ENCODE results near the gene PLEKHA1. TPM values are rescaled to one million over a fixed set of nuclear protein-coding genes. Genes with fewer than 3 reads are reported as not detected.

Gene PLEKHA1
- total RNA-seq, 2 donors from 2014 or later: 24.2 to 35.2 TPM

GRCh38 chr10:122465401-122466040, 91.0 kb downstream of the PLEKHA1 start:
- Histone ChIP-seq H3K4me1 (replicated peaks) (peaks cover 7% of the 10 kb centered on the region), H3K9me3 (no peaks in the 10 kb centered on the region), H3K36me3 (no peaks in the 10 kb centered on the region), H3K27me3 (replicated peaks; ENCODE audit: insufficient read depth) (no peaks in the 10 kb centered on the region), H3K27ac (no peak overlapping the region), H3K4me3 (no peak overlapping the region)
- WGBS: 95% methylated on average over 6 of the region's 6 CpGs
- no peak for DNase-seq (ENCODE audit: low spot score)
- TF ChIP-seq CTCF (IDR thresholded peaks at IDR 0.05) (no peak), POLR2A (IDR thresholded peaks at IDR 0.05) (no peak), POLR2AphosphoS5 (IDR thresholded peaks at IDR 0.05) (no peak)
- intact Hi-C loops (cut with DNase I): loop anchor here (10.0 kb wide), 1 partner anchor 99 kb away; the partner anchor contains the start of gene DMBT1

GRCh38 chr10:122466951-122467381, 92.5 kb downstream of the PLEKHA1 start:
- Histone ChIP-seq H3K27ac (no peak overlapping the region), H3K27me3 (replicated peaks; ENCODE audit: insufficient read depth) (no peaks in the 10 kb centered on the region), H3K4me1 (replicated peaks) (peaks cover 7% of the 10 kb centered on the region), H3K36me3 (no peaks in the 10 kb centered on the region), H3K4me3 (no peak overlapping the region), H3K9me3 (no peaks in the 10 kb centered on the region)
- DNase-seq (ENCODE audit: low spot score): no peak
- TF ChIP-seq POLR2A (IDR thresholded peaks at IDR 0.05) (no peak), CTCF (IDR thresholded peaks at IDR 0.05) (no peak), POLR2AphosphoS5 (IDR thresholded peaks at IDR 0.05) (no peak)
- 84% methylated on average over 8 of the region's 8 CpGs for WGBS
- intact Hi-C loops (cut with DNase I): loop anchor here (10.0 kb wide), 1 partner anchor 98 kb away; the partner anchor contains the start of gene DMBT1

GRCh38 chr10:122467701-122468100, 93.2 kb downstream of the PLEKHA1 start:
- TF ChIP-seq POLR2A (IDR thresholded peaks at IDR 0.05) (no peak), POLR2AphosphoS5 (IDR thresholded peaks at IDR 0.05) (no peak), CTCF (IDR thresholded peaks at IDR 0.05) (no peak)
- intact Hi-C loops (cut with DNase I): loop anchor here (10.0 kb wide), 1 partner anchor 97 kb away; the partner anchor contains the start of gene DMBT1
- no peak overlapping the region for H3K4me3 ChIP-seq
- peaks cover 7% of the 10 kb centered on the region for H3K4me1 ChIP-seq (replicated peaks)
- H3K9me3 ChIP-seq: no peaks in the 10 kb centered on the region
- no peaks in the 10 kb centered on the region for H3K27me3 ChIP-seq (replicated peaks; ENCODE audit: insufficient read depth)
- WGBS: 97% methylated on average over 6 of the region's 6 CpGs
- no peak for DNase-seq (ENCODE audit: low spot score)
- no peaks in the 10 kb centered on the region for H3K36me3 ChIP-seq
- no peak overlapping the region for H3K27ac ChIP-seq

GRCh38 chr10:122468307-122468925, 93.9 kb downstream of the PLEKHA1 start:
- H3K4me3 ChIP-seq: no peak overlapping the region
- peaks cover 1% of the 10 kb centered on the region for H3K4me1 ChIP-seq (replicated peaks)
- intact Hi-C loops (cut with DNase I): loop anchor here (10.0 kb wide), 1 partner anchor 96 kb away; the partner anchor contains the start of gene DMBT1
- H3K27ac ChIP-seq: no peak overlapping the region
- no peaks in the 10 kb centered on the region for H3K27me3 ChIP-seq (replicated peaks; ENCODE audit: insufficient read depth)
- TF ChIP-seq POLR2AphosphoS5 (IDR thresholded peaks at IDR 0.05): no peak
- no peak for TF ChIP-seq POLR2A (IDR thresholded peaks at IDR 0.05)
- TF ChIP-seq CTCF (IDR thresholded peaks at IDR 0.05): no peak
- WGBS: 92% methylated on average over 5 of the region's 5 CpGs
- no peak for DNase-seq (ENCODE audit: low spot score)
- no peaks in the 10 kb centered on the region for H3K9me3 ChIP-seq
- no peaks in the 10 kb centered on the region for H3K36me3 ChIP-seq

All from prostate gland (tissue), 2 donors.